ENCODE results near the gene TBRG4.
A peak's percentile ranks its signal among the peaks of the same experiment; 100 is the strongest.

The TBRG4 gene

GRCh38 chr7:45143616-45144015 lies 32.1 kb upstream of the TBRG4 start:
- DNase-seq (ENCODE audit: low read depth) = no peak

GRCh38 chr7:45140827-45141226 lies 29.3 kb upstream of the TBRG4 start:
- DNase-seq (ENCODE audit: low read depth) = no peak

GRCh38 chr7:45138433-45139267 lies 27.2 kb upstream of the TBRG4 start:
- DNase-seq (ENCODE audit: low read depth) = no peak

- peak; percentile 20 for DNase-seq (ENCODE audit: low read depth)
Measured at GRCh38 chr7:45136106-45137060, 24.9 kb upstream of the TBRG4 start.

- no peak for DNase-seq (ENCODE audit: low read depth)
Measured at GRCh38 chr7:45133877-45134276, 22.4 kb upstream of the TBRG4 start.

GRCh38 chr7:45133352-45133751 lies 21.9 kb upstream of the TBRG4 start:
- DNase-seq (ENCODE audit: low read depth) = no peak

- no peak for DNase-seq (ENCODE audit: low read depth)
Measured at GRCh38 chr7:45132708-45133320, 21.3 kb upstream of the TBRG4 start.

- no peak for DNase-seq (ENCODE audit: low read depth)
Measured at GRCh38 chr7:45131891-45132290, 20.4 kb upstream of the TBRG4 start.

- no peak for DNase-seq (ENCODE audit: low read depth)
Measured at GRCh38 chr7:45130910-45131309, 19.4 kb upstream of the TBRG4 start.

GRCh38 chr7:45129906-45130305 lies 18.4 kb upstream of the TBRG4 start:
- DNase-seq (ENCODE audit: low read depth) = no peak

GRCh38 chr7:45129181-45129800 lies 17.8 kb upstream of the TBRG4 start:
- no peak for DNase-seq (ENCODE audit: low read depth)

- DNase-seq (ENCODE audit: low read depth) = no peak
Measured at GRCh38 chr7:45126920-45127319, 15.4 kb upstream of the TBRG4 start.

GRCh38 chr7:45126201-45126600 lies 14.7 kb upstream of the TBRG4 start:
- no peak for DNase-seq (ENCODE audit: low read depth)

GRCh38 chr7:45125193-45125904 lies 13.9 kb upstream of the TBRG4 start:
- no peak for DNase-seq (ENCODE audit: low read depth)

- no peak for DNase-seq (ENCODE audit: low read depth)
Measured at GRCh38 chr7:45123913-45124710, 12.6 kb upstream of the TBRG4 start.

GRCh38 chr7:45122975-45123860 lies 11.7 kb upstream of the TBRG4 start:
- no peak for DNase-seq (ENCODE audit: low read depth)

GRCh38 chr7:45119550-45119949 lies 8.1 kb upstream of the TBRG4 start:
- no peak for DNase-seq (ENCODE audit: low read depth)

GRCh38 chr7:45118889-45119331 lies 7.4 kb upstream of the TBRG4 start:
- DNase-seq (ENCODE audit: low read depth) = no peak

- no peak for DNase-seq (ENCODE audit: low read depth)
Measured at GRCh38 chr7:45118292-45118691, 6.8 kb upstream of the TBRG4 start.

Data from T-helper 22 cell (primary cell).